GM12864 (cell line): ENCODE results near the gene PCSK9.

ENCODE experiments used
- DNase-seq: peaks from one replicate; pipeline ENCODE4 v3.0.0-alpha.2; 2011; ENCODE audit warnings: low read depth
- H3K4me3 ChIP-seq: 2 replicates; pipeline ENCODE4 v1.5.1; 2011; ENCODE audit warnings: mild to moderate bottlenecking, low read depth, low read length, control low read depth
- TF ChIP-seq, protein P1 (sequence below): IDR thresholded peaks from 2 replicates; pipeline ENCODE4 v1.5.1; 2011; ENCODE audit warnings: low read depth, mild to moderate bottlenecking, moderate library complexity, low read length, control low read depth, inconsistent platforms; ENCODE audit errors: missing control alignments

PCSK9 gene

DNA sequence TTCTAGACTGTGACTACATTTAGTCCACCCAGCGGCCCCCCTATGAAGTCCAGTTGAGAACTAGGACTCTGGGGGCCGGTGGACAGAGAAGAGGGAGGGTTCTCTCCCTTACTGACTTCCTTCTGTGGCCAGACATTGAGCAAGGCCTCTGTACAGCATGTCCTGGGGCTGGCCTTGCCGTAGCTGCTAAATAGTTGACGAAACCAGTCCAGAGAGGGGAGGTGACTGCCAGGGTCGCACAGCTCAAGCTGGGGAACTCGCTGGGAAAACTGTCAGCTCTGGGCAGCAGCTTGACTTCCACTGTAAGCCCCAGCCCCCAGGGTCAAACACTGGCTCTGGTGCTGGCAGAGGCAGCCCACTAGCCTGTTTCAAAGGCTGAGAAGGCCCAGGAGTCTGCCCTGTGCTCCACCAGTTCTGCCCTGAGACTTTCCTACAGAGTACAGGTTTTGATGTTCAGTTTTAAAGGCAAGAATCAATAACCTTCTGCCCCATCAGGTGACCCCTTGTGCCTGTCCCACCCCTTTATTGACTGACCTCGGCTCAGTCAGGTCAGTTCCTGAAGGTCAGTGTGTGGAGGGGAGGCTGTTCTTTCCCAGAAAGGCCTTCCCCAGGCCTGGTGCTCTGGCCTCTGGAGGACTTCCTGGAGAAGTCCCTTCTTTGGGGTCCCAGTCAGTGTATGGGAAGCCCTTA lies 14.1 kb downstream of the PCSK9 start:
- TF ChIP-seq, protein P1, sequence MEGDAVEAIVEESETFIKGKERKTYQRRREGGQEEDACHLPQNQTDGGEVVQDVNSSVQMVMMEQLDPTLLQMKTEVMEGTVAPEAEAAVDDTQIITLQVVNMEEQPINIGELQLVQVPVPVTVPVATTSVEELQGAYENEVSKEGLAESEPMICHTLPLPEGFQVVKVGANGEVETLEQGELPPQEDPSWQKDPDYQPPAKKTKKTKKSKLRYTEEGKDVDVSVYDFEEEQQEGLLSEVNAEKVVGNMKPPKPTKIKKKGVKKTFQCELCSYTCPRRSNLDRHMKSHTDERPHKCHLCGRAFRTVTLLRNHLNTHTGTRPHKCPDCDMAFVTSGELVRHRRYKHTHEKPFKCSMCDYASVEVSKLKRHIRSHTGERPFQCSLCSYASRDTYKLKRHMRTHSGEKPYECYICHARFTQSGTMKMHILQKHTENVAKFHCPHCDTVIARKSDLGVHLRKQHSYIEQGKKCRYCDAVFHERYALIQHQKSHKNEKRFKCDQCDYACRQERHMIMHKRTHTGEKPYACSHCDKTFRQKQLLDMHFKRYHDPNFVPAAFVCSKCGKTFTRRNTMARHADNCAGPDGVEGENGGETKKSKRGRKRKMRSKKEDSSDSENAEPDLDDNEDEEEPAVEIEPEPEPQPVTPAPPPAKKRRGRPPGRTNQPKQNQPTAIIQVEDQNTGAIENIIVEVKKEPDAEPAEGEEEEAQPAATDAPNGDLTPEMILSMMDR = no peak
- DNase-seq = no peak
- no peak overlapping the region for H3K4me3 ChIP-seq

DNA sequence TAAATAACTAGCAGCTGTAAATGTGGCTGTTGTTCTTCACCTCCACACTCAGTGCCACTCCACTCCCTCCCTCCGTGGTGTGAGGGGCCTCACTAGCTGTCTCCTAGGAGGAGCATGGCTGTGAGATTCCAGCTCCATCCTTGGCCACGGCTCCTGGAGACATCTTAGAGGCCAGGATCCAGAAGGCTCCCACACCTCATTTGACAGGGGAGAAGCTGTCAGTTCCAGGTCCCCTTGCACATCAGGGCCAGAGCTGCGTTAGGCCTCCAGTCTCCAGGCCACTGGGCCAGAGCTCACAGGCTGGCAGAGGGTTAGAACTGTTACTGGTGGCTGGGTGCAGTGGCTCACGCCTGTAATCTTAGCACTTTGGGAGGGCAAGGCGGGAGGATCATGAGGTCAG lies 15.0 kb downstream of the PCSK9 start:
- H3K4me3 ChIP-seq = no peak overlapping the region
- no peak for DNase-seq
- TF ChIP-seq, protein P1 = no peak

DNA sequence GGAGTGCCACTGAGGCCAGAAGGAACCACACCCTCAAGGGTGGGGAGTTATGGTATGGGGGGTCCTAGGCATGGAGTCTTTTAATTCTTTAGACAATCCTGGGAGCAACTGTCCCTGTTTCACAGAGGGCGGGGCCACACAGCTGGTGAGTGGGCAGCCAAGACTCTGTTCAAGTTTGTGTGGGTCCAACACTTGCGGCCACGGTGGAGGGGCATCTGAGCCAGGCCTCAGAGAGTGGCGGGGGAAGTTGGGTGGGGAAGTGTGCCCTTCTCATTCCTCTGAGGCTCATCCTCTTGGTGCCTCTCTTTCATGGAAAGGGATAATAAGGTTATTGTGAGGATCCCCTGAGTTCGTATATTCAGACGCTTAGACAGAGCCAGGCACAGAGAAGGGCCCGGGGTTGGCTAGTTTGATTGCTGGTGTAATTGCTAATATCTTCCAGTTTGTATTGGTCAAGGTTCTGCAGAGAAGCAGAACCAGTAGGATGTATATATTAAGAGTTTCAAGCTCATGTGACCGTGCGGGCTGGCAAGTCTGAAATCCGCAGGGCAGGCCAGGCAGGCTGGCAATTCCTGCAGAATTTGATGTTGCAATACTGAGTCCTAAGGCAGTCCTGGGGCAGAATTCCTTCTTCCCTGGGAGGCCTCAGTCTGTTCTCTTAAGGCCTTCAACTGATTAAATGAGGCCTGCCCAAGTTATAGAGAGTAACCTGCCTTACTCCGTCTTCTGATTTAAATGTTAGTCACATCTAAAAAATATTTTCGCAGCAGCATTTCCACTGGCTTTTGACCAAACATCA lies 15.9 kb downstream of the PCSK9 start:
- no peak overlapping the region for H3K4me3 ChIP-seq
- TF ChIP-seq, protein P1 = no peak
- DNase-seq = no peak

DNA sequence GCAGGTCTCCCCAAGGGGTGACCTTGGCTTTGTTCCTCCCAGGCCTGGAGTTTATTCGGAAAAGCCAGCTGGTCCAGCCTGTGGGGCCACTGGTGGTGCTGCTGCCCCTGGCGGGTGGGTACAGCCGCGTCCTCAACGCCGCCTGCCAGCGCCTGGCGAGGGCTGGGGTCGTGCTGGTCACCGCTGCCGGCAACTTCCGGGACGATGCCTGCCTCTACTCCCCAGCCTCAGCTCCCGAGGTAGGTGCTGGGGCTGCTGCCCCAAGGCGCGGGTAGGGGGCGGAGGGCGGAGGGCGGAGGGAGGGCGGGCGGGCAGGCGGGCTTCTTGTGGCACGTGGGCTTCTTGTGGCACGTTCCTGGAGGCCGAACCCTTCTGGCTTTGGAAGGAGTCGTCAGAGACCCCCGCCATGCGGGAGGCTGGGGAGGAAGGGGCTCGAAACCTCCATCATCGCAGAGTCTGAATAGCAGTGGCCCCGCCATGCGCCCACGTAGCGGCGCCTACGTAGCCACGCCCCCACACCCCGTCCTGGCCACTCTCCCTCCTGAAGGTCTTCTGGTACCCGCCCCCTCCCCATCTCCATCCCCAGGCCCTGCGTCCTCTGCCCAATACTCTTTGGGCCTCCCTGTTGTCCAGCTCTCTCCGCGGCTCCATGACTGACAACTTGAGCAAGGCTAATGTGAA lies 16.7 kb downstream of the PCSK9 start:
- DNase-seq = no peak
- TF ChIP-seq, protein P1 = no peak

DNA sequence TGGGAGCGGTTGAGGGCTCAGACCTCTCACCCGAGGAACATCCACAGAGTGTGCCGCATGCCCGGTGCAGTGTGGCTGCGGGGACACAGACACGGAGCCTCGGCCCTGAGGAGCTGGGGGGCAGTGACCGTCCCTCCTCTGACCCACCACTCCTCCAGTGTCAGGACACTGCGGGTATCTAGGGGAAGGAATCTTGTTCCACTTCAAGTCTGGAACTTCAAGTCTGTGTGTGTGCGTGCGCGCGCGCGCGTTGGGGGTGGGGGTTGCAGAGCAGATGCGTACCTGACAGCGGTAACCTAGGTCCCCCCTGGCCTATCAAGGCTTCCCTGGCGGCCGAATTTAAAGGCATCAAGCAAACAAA lies 17.3 kb downstream of the PCSK9 start:
- TF ChIP-seq, protein P1 = no peak
- H3K4me3 ChIP-seq = no peak overlapping the region
- no peak for DNase-seq

More for the DNA sequence above, 16.7 kb downstream of the PCSK9 start:
- no peak overlapping the region for H3K4me3 ChIP-seq

DNA sequence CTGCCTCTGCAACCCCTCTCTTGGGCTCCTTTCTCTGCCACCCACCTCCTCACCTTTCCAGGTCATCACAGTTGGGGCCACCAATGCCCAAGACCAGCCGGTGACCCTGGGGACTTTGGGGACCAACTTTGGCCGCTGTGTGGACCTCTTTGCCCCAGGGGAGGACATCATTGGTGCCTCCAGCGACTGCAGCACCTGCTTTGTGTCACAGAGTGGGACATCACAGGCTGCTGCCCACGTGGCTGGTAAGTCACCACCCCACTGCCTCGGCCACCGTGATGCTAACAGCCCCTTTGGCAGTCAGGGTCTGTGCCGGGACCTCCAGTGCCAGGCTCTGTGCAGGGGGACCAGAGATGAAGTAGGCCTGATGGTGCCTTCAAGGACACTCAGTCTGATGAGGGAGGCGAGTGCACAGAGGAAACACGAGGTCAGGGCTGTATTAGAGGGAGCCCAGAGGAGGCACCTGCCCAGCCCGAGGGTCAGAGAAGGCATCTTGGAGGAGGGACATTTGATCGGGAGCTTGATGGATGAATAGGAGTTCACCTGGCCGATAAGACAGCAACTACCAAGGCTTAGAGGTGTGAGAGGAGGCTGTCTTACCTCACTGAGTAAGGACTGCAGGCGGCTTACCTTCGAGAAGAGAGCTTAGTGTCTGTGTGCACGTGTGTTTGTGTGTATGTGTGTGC lies 18.1 kb downstream of the PCSK9 start:
- DNase-seq = no peak
- no peak overlapping the region for H3K4me3 ChIP-seq
- TF ChIP-seq, protein P1 = no peak
